ENCODE data around the gene ANO9. TPM values are rescaled to one million over a fixed set of nuclear protein-coding genes. Genes with fewer than 3 reads are reported as not detected.
"Not testable (repeated sequence)": the region's sequence is repeated elsewhere in the genome, so short reads cannot be mapped to it uniquely, and the experiment has no call there.

ANO9 gene
- total and polyA plus RNA-seq, 12 donors, result 0.07 to 2.9 (median 0.97) TPM; not detected in 5

- H3K4me3 ChIP-seq, result no peak overlapping the region
- H3K9me3 ChIP-seq (replicated peaks in 1 of 3), result no peaks in the 10 kb centered on the region
- H3K36me3 ChIP-seq (replicated peaks in 1 of 2), result no peaks in the 10 kb centered on the region
- TF ChIP-seq CTCF (IDR thresholded peaks at IDR 0.05), result no peak
- TF ChIP-seq POLR2A (IDR thresholded peaks at IDR 0.05), result no peak
- intact Hi-C loops (cut with DNase I), result no loop called here
- H3K4me1 ChIP-seq (replicated peaks in 1 of 2), result peaks cover 5% of the 10 kb centered on the region in 2 donors
- peak in 2 of 7 donors; percentile 39 to 59 for DNase-seq
- no peak overlapping the region for H3K27ac ChIP-seq
- peaks cover 6% of the 10 kb centered on the region for H3K27me3 ChIP-seq
- 43 to 83% (median 75%) methylated on average over 1 to 17 of the region's 17 CpGs for WGBS, 4 donors
These were observed 48.4 kb downstream of the ANO9 start for GRCh38 chr11:393219-394033.

- DNase-seq, result no peak
- H3K27ac ChIP-seq, result no peak overlapping the region
- H3K9me3 ChIP-seq (replicated peaks in 1 of 3), result no peaks in the 10 kb centered on the region
- WGBS, 4 donors, result 82 to 88% (median 86%) methylated on average over 13 to 36 of the region's 36 CpGs
- H3K4me1 ChIP-seq (replicated peaks in 1 of 2), result peaks cover 5% of the 10 kb centered on the region in 2 donors
- no peaks in the 10 kb centered on the region for H3K36me3 ChIP-seq (replicated peaks in 1 of 2)
- intact Hi-C loops (cut with DNase I), result no loop called here
- peaks cover 6% of the 10 kb centered on the region for H3K27me3 ChIP-seq
- H3K4me3 ChIP-seq, result no peak overlapping the region
- TF ChIP-seq POLR2A (IDR thresholded peaks at IDR 0.05) (no peak), CTCF (IDR thresholded peaks at IDR 0.05) (no peak)
These were observed 49.6 kb downstream of the ANO9 start for GRCh38 chr11:392102-392777.

- intact Hi-C loops (cut with DNase I), result no loop called here
- TF ChIP-seq CTCF (IDR thresholded peaks at IDR 0.05), result no peak
- no peak for TF ChIP-seq POLR2A (IDR thresholded peaks at IDR 0.05)
- Histone ChIP-seq H3K4me3 (no peak overlapping the region), H3K36me3 (replicated peaks in 1 of 2) (no peaks in the 10 kb centered on the region), H3K4me1 (replicated peaks in 1 of 2) (no peaks in the 10 kb centered on the region), H3K27ac (no peak overlapping the region), H3K9me3 (replicated peaks in 1 of 3) (no peaks in the 10 kb centered on the region), H3K27me3 (peaks cover 6% of the 10 kb centered on the region)
- no peak for DNase-seq
- 74 to 82% (median 79%) methylated on average over 23 to 38 of the region's 38 CpGs for WGBS, 4 donors
These were observed 50.4 kb downstream of the ANO9 start for GRCh38 chr11:391117-392017.

GRCh38 chr11:390175-390574 is 51.6 kb downstream of the ANO9 start:
- Histone ChIP-seq H3K36me3 (replicated peaks in 1 of 2) (no peaks in the 10 kb centered on the region), H3K27ac (no peak overlapping the region), H3K9me3 (replicated peaks in 1 of 3) (no peaks in the 10 kb centered on the region), H3K4me3 (no peak overlapping the region), H3K27me3 (peaks cover 6% of the 10 kb centered on the region), H3K4me1 (replicated peaks in 1 of 2) (no peaks in the 10 kb centered on the region)
- 78 to 93% (median 80%) methylated on average over 4 to 9 of the region's 11 CpGs for WGBS, 4 donors
- TF ChIP-seq POLR2A (IDR thresholded peaks at IDR 0.05) (no peak), CTCF (IDR thresholded peaks at IDR 0.05) (no peak)
- intact Hi-C loops (cut with DNase I), result no loop called here
- DNase-seq, result no peak

- WGBS, 4 donors, result 64 to 84% (median 76%) methylated on average over 9 to 17 of the region's 17 CpGs
- H3K4me3 ChIP-seq; H3K27ac ChIP-seq; intact Hi-C loops (cut with DNase I); H3K27me3 ChIP-seq; H3K36me3 ChIP-seq (replicated peaks in 1 of 2); H3K9me3 ChIP-seq (replicated peaks in 1 of 3); DNase-seq; H3K4me1 ChIP-seq (replicated peaks in 1 of 2): not testable (repeated sequence)
These were observed 52.4 kb downstream of the ANO9 start for GRCh38 chr11:389369-389768.
